ENCODE data around the gene VEGFA.

VEGFA gene

GRCh38 chr6:43740961-43741764 lies 28.8 kb upstream of the VEGFA start:
- H3K9me3 ChIP-seq (ENCODE audit: insufficient read depth, low read depth, low read length) = no peaks in the 10 kb centered on the region
- no peaks in the 10 kb centered on the region for H3F3A ChIP-seq (ENCODE audit: low read depth)
- H3K9me2 ChIP-seq (replicated peaks; ENCODE audit: low read depth, low read length) = no peaks in the 10 kb centered on the region
- no peak overlapping the region for H2AFZ ChIP-seq (ENCODE audit: low read length)
- H3K4me3 ChIP-seq (ENCODE audit: low read length, poor library complexity, severe bottlenecking) = no peak overlapping the region
- TF ChIP-seq EZH2phosphoT487 (IDR thresholded peaks at IDR 0.05; ENCODE audit: borderline replicate concordance) = no peak
- no peak for TF ChIP-seq CTCF (conservative IDR thresholded peaks at IDR 0.05; ENCODE audit: low read length)
- no peaks in the 10 kb centered on the region for H3K79me2 ChIP-seq (ENCODE audit: insufficient read depth, low read length)
- no peaks in the 10 kb centered on the region for H4K20me1 ChIP-seq (ENCODE audit: insufficient read depth, low read length, poor library complexity, severe bottlenecking)
- no peak overlapping the region for H3K4me2 ChIP-seq (ENCODE audit: low read depth, low read length, poor library complexity, severe bottlenecking)
- no peaks in the 10 kb centered on the region for H3K4me1 ChIP-seq (ENCODE audit: insufficient read depth, low read length, poor library complexity, severe bottlenecking)
- no peaks in the 10 kb centered on the region for H3K27me3 ChIP-seq (ENCODE audit: insufficient read depth, low read length, poor library complexity, severe bottlenecking)
- H3K36me3 ChIP-seq (ENCODE audit: insufficient read depth, low read length) = no peaks in the 10 kb centered on the region
- H3K9ac ChIP-seq (ENCODE audit: low read depth, low read length, poor library complexity, severe bottlenecking) = no peak overlapping the region

- Histone ChIP-seq H3K27me3 (ENCODE audit: insufficient read depth, low read length, poor library complexity, severe bottlenecking) (no peaks in the 10 kb centered on the region), H3F3A (ENCODE audit: low read depth) (no peaks in the 10 kb centered on the region), H3K4me2 (ENCODE audit: low read depth, low read length, poor library complexity, severe bottlenecking) (no peak overlapping the region), H3K79me2 (ENCODE audit: insufficient read depth, low read length) (no peaks in the 10 kb centered on the region), H2AFZ (ENCODE audit: low read length) (no peak overlapping the region), H3K9me2 (replicated peaks; ENCODE audit: low read depth, low read length) (no peaks in the 10 kb centered on the region), H3K36me3 (ENCODE audit: insufficient read depth, low read length) (no peaks in the 10 kb centered on the region), H4K20me1 (ENCODE audit: insufficient read depth, low read length, poor library complexity, severe bottlenecking) (no peaks in the 10 kb centered on the region), H3K4me3 (ENCODE audit: low read length, poor library complexity, severe bottlenecking) (no peak overlapping the region), H3K9ac (ENCODE audit: low read depth, low read length, poor library complexity, severe bottlenecking) (no peak overlapping the region), H3K4me1 (ENCODE audit: insufficient read depth, low read length, poor library complexity, severe bottlenecking) (no peaks in the 10 kb centered on the region), H3K9me3 (ENCODE audit: insufficient read depth, low read depth, low read length) (no peaks in the 10 kb centered on the region)
- TF ChIP-seq EZH2phosphoT487 (IDR thresholded peaks at IDR 0.05; ENCODE audit: borderline replicate concordance) (no peak), CTCF (conservative IDR thresholded peaks at IDR 0.05; ENCODE audit: low read length) (no peak)
These were observed 28.2 kb upstream of the VEGFA start for GRCh38 chr6:43741829-43742228.

DNA sequence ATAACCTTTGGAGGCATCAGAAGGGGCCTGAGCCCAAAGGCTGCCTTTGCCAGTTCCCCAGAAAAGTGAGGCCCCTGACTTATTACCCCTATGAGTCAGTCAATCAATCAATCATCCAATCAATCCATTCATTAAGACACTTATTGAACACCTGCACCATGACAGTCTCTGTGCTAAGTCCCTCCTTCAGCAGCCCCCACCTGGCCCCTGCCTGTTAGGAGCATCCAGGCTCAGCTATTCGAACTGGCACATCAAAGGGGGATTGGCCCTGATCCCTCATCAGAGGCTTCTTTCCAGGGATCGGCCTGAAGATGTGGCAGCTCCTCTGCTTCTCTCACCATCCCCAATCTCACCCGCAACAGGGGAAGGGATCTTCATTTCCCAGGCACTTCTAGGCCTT lies 27.7 kb upstream of the VEGFA start:
- H3F3A ChIP-seq (ENCODE audit: low read depth) = no peaks in the 10 kb centered on the region
- no peaks in the 10 kb centered on the region for H3K9me2 ChIP-seq (replicated peaks; ENCODE audit: low read depth, low read length)
- H3K4me1 ChIP-seq (ENCODE audit: insufficient read depth, low read length, poor library complexity, severe bottlenecking) = no peaks in the 10 kb centered on the region
- H3K9ac ChIP-seq (ENCODE audit: low read depth, low read length, poor library complexity, severe bottlenecking) = no peak overlapping the region
- no peaks in the 10 kb centered on the region for H3K9me3 ChIP-seq (ENCODE audit: insufficient read depth, low read depth, low read length)
- no peak overlapping the region for H2AFZ ChIP-seq (ENCODE audit: low read length)
- no peak overlapping the region for H3K4me3 ChIP-seq (ENCODE audit: low read length, poor library complexity, severe bottlenecking)
- no peaks in the 10 kb centered on the region for H3K36me3 ChIP-seq (ENCODE audit: insufficient read depth, low read length)
- TF ChIP-seq EZH2phosphoT487 (IDR thresholded peaks at IDR 0.05; ENCODE audit: borderline replicate concordance) (no peak), CTCF (conservative IDR thresholded peaks at IDR 0.05; ENCODE audit: low read length) (no peak)
- H3K79me2 ChIP-seq (ENCODE audit: insufficient read depth, low read length) = no peaks in the 10 kb centered on the region
- H3K27me3 ChIP-seq (ENCODE audit: insufficient read depth, low read length, poor library complexity, severe bottlenecking) = no peaks in the 10 kb centered on the region
- no peak overlapping the region for H3K4me2 ChIP-seq (ENCODE audit: low read depth, low read length, poor library complexity, severe bottlenecking)
- no peaks in the 10 kb centered on the region for H4K20me1 ChIP-seq (ENCODE audit: insufficient read depth, low read length, poor library complexity, severe bottlenecking)

Measured in Loucy (cell line).